A549 (cell line): ENCODE results near the gene TACC3. TPM values are rescaled to one million over a fixed set of nuclear protein-coding genes. Genes with fewer than 3 reads are reported as not detected.

Experiments
- ATAC-seq, 2 experiments: fragments of 200-7000 bp in 1 of 2; fragments of >200 bp in 1 of 2; cut with Nextera tagmentation in 1 of 2; cut with Tn5 transposase in 1 of 2; 3 replicates each; pipeline versions ENCODE4 v1.8.0 to v1.9.1; 2018 to 2020; ENCODE audit warnings: mild to moderate bottlenecking in 1 of 2, moderate library complexity in 1 of 2
- CTCF ChIA-PET: fragments of 300-600 bp; sonication (Branson Sonifier 250); formaldehyde crosslinking; extraction: SDS; loops from one replicate; lab custom pipeline; 2021; ENCODE audit warnings: antibody characterized with exemption, inconsistent platforms; lab: Yijun Ruan, JAX
- POLR2A ChIA-PET: fragments of 350-600 bp; formaldehyde crosslinking; extraction: SDS; loops from one replicate; lab custom pipeline; 2021; ENCODE audit warnings: antibody characterized with exemption, inconsistent platforms; lab: Yijun Ruan, JAX
- DNase-seq, 2 experiments: peaks; one replicate each; pipeline versions ENCODE4 v3.0.0 to v3.0.0-alpha.2; 2011 to 2016; ENCODE audit warnings: low read depth in 1 of 2, low spot score in 1 of 2
- FAIRE-seq: peaks from 2 replicates; lab custom pipeline; 2011; peaks lifted over from hg19 to GRCh38; lab: Jason Lieb, UNC
- H3K27ac ChIP-seq, 2 experiments: fragments of >200 bp; sonication (Bioruptor Twin); formaldehyde crosslinking; 3 replicates each; pipeline ENCODE4 v1.5.1; 2016 to 2017
- H3K4me1 ChIP-seq: fragments of >200 bp; sonication (Bioruptor Twin); formaldehyde crosslinking; 3 replicates; pipeline ENCODE4 v1.6.1; 2016
- H3K4me2 ChIP-seq: fragments of >200 bp; sonication (Bioruptor Twin); formaldehyde crosslinking; 3 replicates; pipeline ENCODE4 v1.6.1; 2016
- H3K4me3 ChIP-seq: fragments of >200 bp; sonication (Bioruptor Twin); formaldehyde crosslinking; 3 replicates; pipeline ENCODE4 v1.5.1; 2016
- H3K9me3 ChIP-seq: fragments of >200 bp; sonication (Bioruptor Twin); formaldehyde crosslinking; 3 replicates; pipeline ENCODE4 v1.6.1; 2016
- BHLHE40 ChIP-seq: IDR thresholded peaks from 2 replicates; pipeline ENCODE4 v1.6.1; 2012; ENCODE audit warnings: low read depth, low read length, inconsistent platforms
- CBX8 ChIP-seq: fragments of 200-600 bp; sonication (generic); IDR thresholded peaks from 2 replicates; pipeline ENCODE4 v1.6.1; 2016
- CHD2 ChIP-seq: fragments of 150-350 bp; IDR thresholded peaks from 2 replicates; pipeline ENCODE4 v1.6.1; 2014; ENCODE audit warnings: low read length; ENCODE audit not compliant: partially characterized antibody
- CTCF ChIP-seq: fragments of >200 bp; sonication (Bioruptor Twin); formaldehyde crosslinking; IDR thresholded peaks from 3 replicates; pipeline ENCODE4 v1.5.1; 2016
- E2F6 ChIP-seq: IDR thresholded peaks from 2 replicates; pipeline ENCODE4 v1.6.1; 2012; ENCODE audit warnings: low read depth, borderline replicate concordance
- EHMT2 ChIP-seq: fragments of 200-600 bp; sonication (generic); IDR thresholded peaks from 2 replicates; pipeline ENCODE4 v1.6.1; 2016; ENCODE audit warnings: antibody characterized with exemption, low read depth, mild to moderate bottlenecking, moderate library complexity
- FOSL2 ChIP-seq, 2 experiments: fragments of 450-650 bp in 1 of 2; fragments of >200 bp in 1 of 2; sonication (Bioruptor Twin) in 1 of 2; formaldehyde crosslinking; IDR thresholded peaks; 2 replicates each; pipeline versions ENCODE4 v1.5.0 to v1.6.1; 2016 to 2020; ENCODE audit warnings: mild to moderate bottlenecking in 1 of 2, moderate library complexity in 1 of 2
- HDAC2 ChIP-seq: fragments of 200-600 bp; sonication (generic); IDR thresholded peaks from 2 replicates; pipeline ENCODE4 v1.6.1; 2016
- HES2 ChIP-seq: fragments of >200 bp; sonication (Bioruptor Twin); formaldehyde crosslinking; IDR thresholded peaks from 2 replicates; pipeline ENCODE4 v1.6.1; 2016
- HOXB13 ChIP-seq: fragments of 250-450 bp; sonication (Bioruptor Pico); IDR thresholded peaks from 2 replicates; pipeline ENCODE4 v1.5.0; 2020; ENCODE audit warnings: low read depth, mild to moderate bottlenecking, moderate library complexity
- JUN ChIP-seq, 2 experiments: fragments of >200 bp; sonication (Bioruptor Twin); formaldehyde crosslinking; IDR thresholded peaks; 2 replicates in 1 of 2; 3 replicates in 1 of 2; pipeline ENCODE4 v1.6.1; 2016 to 2017
- MAX ChIP-seq: IDR thresholded peaks from 2 replicates; pipeline ENCODE4 v1.6.1; 2012
- MYC ChIP-seq: IDR thresholded peaks from 2 replicates; pipeline ENCODE4 v1.6.1; 2012; ENCODE audit warnings: mild to moderate bottlenecking, inconsistent platforms, low read length, improper control_type of control experiment, borderline replicate concordance
- NPAS2 ChIP-seq: fragments of 250-450 bp; sonication (Bioruptor Pico); IDR thresholded peaks from 2 replicates; pipeline ENCODE4 v1.8.0; 2022; ENCODE audit warnings: mild to moderate bottlenecking, moderate library complexity, borderline replicate concordance
- PBX3 ChIP-seq: IDR thresholded peaks from 2 replicates; pipeline ENCODE4 v1.6.1; 2012
- RAD21 ChIP-seq, 2 experiments: fragments of >200 bp in 1 of 2; sonication (Bioruptor Twin) in 1 of 2; formaldehyde crosslinking in 1 of 2; IDR thresholded peaks in 1 of 2; conservative IDR thresholded peaks in 1 of 2; 2 replicates in 1 of 2; 3 replicates in 1 of 2; pipeline ENCODE4 v1.6.1; 2012 to 2018; ENCODE audit warnings: inconsistent platforms in 1 of 2
- RARB ChIP-seq: fragments of 250-450 bp; sonication (Bioruptor Pico); IDR thresholded peaks from 2 replicates; pipeline ENCODE4 v1.8.0; 2021; ENCODE audit warnings: mild to moderate bottlenecking, moderate library complexity
- RCOR1 ChIP-seq: fragments of 150-350 bp; IDR thresholded peaks from 2 replicates; pipeline ENCODE4 v1.6.1; 2014; ENCODE audit warnings: antibody characterized with exemption, low read length, low read depth
- RNF2 ChIP-seq: fragments of 200-600 bp; sonication (generic); IDR thresholded peaks from 2 replicates; pipeline ENCODE4 v1.6.1; 2016; ENCODE audit warnings: low read depth, mild to moderate bottlenecking, antibody characterized with exemption, moderate library complexity, borderline replicate concordance
- ZC3H11A ChIP-seq: fragments of 450-650 bp; IDR thresholded peaks from 2 replicates; pipeline ENCODE4 v1.6.1; 2014; ENCODE audit warnings: antibody characterized with exemption, mild to moderate bottlenecking
- ZNF302 ChIP-seq: fragments of 250-450 bp; sonication (Bioruptor Pico); IDR thresholded peaks from 2 replicates; pipeline ENCODE4 v1.9.0; 2021; ENCODE audit warnings: inconsistent platforms, mild to moderate bottlenecking, moderate library complexity
- WGBS: methylation state at CpG from one replicate; pipeline ENCODE4 v1.1.6; 2017; ENCODE audit errors: missing lambda C conversion rate; 5-methylcytosine and 5-hydroxymethylcytosine counted together
- polyA plus RNA-seq, 4 experiments: library from polyadenylated mRNA; depleted of rRNA in 3 of 4; stranded (reverse); fragments of >200 nt; fragmentation: RNase III in 1 of 4; extraction: RNeasy Plus Mini Kit Qiagen cat#74134 plus additional on column Dnase treatment in 1 of 4; gene quantifications; 2 replicates in 3 of 4; 3 replicates in 1 of 4; pipeline ENCODE4 v1.2.3, GENCODE V29; 2011 to 2017

Gene TACC3
- polyA plus RNA-seq, 2 of the 4 experiments (the other 2 are of a cell fraction), result 25.9 to 70.6 TPM

- TF ChIP-seq JUN (IDR thresholded peaks at IDR 0.05), result peak in 1 of 2 experiments; percentile 38; a peak in 3 of 5 replicates
- no peak for TF ChIP-seq ZC3H11A
- Histone ChIP-seq H3K4me2 (peak overlapping the region; percentile 83), H3K4me3 (peak overlapping the region; percentile 95), H3K27ac (peak overlapping the region; percentile 94 to 100), H3K9me3 (no peaks in the 10 kb centered on the region), H3K4me1 (peaks cover 30% of the 10 kb centered on the region)
- CTCF ChIA-PET, result interaction anchor here (1.0 to 2.8 kb wide), 12 partner anchors 9 to 132 kb away, joined by 3 to 9 read pairs (median 6); no protein-coding TSS in a partner anchor
- 2% methylated on average over 15 of the region's 84 CpGs for WGBS
- no peak for FAIRE-seq
- peak in 1 of 2 experiments; percentile 50 for DNase-seq
- peak; percentile 3 to 15; a peak in 3 of 6 replicates for ATAC-seq
- POLR2A ChIA-PET, result interaction anchor here (0.9 kb wide), 1 partner anchor 26 kb away, joined by 5 read pairs; the partner anchor contains the start of gene FGFR3
Observed at GRCh38 chr4:1767061-1767769, 45.9 kb downstream of the TACC3 start.

GRCh38 chr4:1767770-1768366 lies 46.5 kb downstream of the TACC3 start:
- no peak for TF ChIP-seq ZC3H11A
- no peak for TF ChIP-seq ZNF302 (CRISPR knock-in tag)
- peak; percentile 21; the same call in 1 of the 3 replicates for TF ChIP-seq CTCF
- no peak for TF ChIP-seq HDAC2
- no peak for TF ChIP-seq MAX
- TF ChIP-seq NPAS2 (CRISPR knock-in tag), result no peak
- no peak for TF ChIP-seq HOXB13 (CRISPR knock-in tag)
- 0 out of 5 replicates have a peak, but pooled peaks of 1 of the 2 experiments have one; percentile 25 for TF ChIP-seq RAD21 (conservative IDR thresholded peaks at IDR 0.05 in 1 of 2, IDR thresholded peaks at IDR 0.05 in 1 of 2)
- no peak for TF ChIP-seq CBX8
- no peak for TF ChIP-seq RCOR1
- TF ChIP-seq E2F6, result no peak
- TF ChIP-seq PBX3, result no peak
- ATAC-seq, result peak; percentile 57 to 63; a peak in 5 of 6 replicates
- ChIA-PET POLR2A (interaction anchor here (0.9 kb wide), 1 partner anchor 26 kb away, joined by 5 read pairs; the partner anchor contains the start of gene FGFR3), CTCF (interaction anchor here (1.0 to 1.9 kb wide), 10 partner anchors 9 to 41 kb away, joined by 3 to 9 read pairs (median 5); no protein-coding TSS in a partner anchor)
- Histone ChIP-seq H3K27ac (peak overlapping the region; percentile 94 to 100), H3K9me3 (no peaks in the 10 kb centered on the region), H3K4me2 (peak overlapping the region; percentile 83), H3K4me1 (peaks cover 30% of the 10 kb centered on the region), H3K4me3 (peak overlapping the region; percentile 95)
- DNase-seq, result peak; percentile 68 to 87
- no peak for FAIRE-seq
- 85% methylated on average over 8 of the region's 32 CpGs for WGBS

GRCh38 chr4:1768367-1769034 lies 47.2 kb downstream of the TACC3 start:
- ATAC-seq, result no peak
- Histone ChIP-seq H3K27ac (peak overlapping the region; percentile 94 to 100; a peak in 5 of 6 replicates), H3K4me2 (peak overlapping the region; percentile 83), H3K4me3 (no peak overlapping the region; the same call in 2 of the 3 replicates), H3K9me3 (no peaks in the 10 kb centered on the region), H3K4me1 (peaks cover 30% of the 10 kb centered on the region)
- POLR2A ChIA-PET, result interaction anchor here (0.9 kb wide), 1 partner anchor 25 kb away, joined by 5 read pairs; the partner anchor contains the start of gene FGFR3
- 91% methylated on average over 12 of the region's 23 CpGs for WGBS
- DNase-seq, result no peak
- CTCF ChIA-PET, result interaction anchor here (1.0 to 1.9 kb wide), 10 partner anchors 8 to 40 kb away, joined by 3 to 9 read pairs (median 5); no protein-coding TSS in a partner anchor
- FAIRE-seq, result no peak
- TF ChIP-seq EHMT2, result no peak
- TF ChIP-seq RNF2, result no peak
- TF ChIP-seq PBX3, result no peak
- no peak for TF ChIP-seq FOSL2 (IDR thresholded peaks at IDR 0.05)
- TF ChIP-seq FOSL2 (CRISPR knock-in tag; IDR thresholded peaks at IDR 0.05), result no peak
- no peak for TF ChIP-seq RAD21 (conservative IDR thresholded peaks at IDR 0.05 in 1 of 2, IDR thresholded peaks at IDR 0.05 in 1 of 2)
- TF ChIP-seq BHLHE40, result no peak
- TF ChIP-seq HES2, result no peak
- no peak for TF ChIP-seq CHD2
- no peak for TF ChIP-seq MYC
- no peak for TF ChIP-seq RARB
